OCI-M2 (cell line): ENCODE results near the gene MVB12B.

ENCODE experiments used
- DNase-seq: peaks from one replicate; lab custom pipeline; 2025; ENCODE audit not compliant: unreplicated experiment; lab: John Stamatoyannopoulos, UW

MVB12B gene

DNA sequence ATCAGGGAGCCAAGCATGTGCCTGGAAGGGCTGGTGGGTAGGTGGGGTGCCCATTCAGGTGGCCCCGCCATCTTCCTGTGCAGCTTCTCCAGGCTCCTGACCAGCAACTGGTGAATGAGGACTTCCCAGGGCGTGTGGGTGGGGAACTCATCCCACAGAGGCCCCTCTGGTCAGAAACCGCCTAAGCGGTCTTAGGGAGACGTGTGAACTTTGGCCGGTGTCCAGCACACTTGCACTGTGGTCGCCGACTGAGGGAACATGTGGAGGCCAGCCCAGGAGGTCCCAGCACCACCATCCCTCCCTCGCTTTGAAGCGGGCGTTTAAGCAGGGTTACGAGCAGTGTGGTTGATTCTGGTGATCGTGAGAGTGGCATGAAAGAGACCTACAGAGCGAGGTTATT, 77.8 kb downstream of the MVB12B start:
- no peak for DNase-seq

DNA sequence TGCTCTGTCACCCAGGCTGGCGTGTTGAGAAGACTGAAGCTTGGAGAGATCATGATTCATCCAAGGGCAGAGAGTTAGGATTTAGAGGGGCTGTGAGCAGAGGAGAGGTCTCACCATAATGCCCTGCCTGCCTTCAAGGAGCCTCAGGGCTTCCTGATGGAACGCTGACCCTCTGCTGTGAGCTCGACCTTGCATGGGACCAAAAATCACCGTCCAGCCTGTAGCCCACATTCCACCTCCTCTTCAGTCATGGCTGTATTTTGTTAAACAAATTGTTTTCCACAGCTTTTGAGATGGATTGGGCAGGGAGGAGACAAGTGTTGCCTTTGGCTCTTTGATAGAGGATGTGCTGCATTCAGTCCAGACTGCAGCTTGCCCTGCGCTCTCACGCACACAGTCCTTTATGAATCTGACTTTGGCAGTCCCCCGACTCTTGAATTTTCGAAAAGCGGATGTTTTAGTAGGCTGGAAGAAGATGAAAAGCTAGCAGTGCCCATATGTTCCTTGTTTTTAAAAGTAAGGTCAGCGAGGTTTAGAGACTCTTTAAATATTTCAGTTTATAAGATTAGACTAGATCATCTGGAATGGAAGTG, 79.5 kb downstream of the MVB12B start:
- no peak for DNase-seq

DNA sequence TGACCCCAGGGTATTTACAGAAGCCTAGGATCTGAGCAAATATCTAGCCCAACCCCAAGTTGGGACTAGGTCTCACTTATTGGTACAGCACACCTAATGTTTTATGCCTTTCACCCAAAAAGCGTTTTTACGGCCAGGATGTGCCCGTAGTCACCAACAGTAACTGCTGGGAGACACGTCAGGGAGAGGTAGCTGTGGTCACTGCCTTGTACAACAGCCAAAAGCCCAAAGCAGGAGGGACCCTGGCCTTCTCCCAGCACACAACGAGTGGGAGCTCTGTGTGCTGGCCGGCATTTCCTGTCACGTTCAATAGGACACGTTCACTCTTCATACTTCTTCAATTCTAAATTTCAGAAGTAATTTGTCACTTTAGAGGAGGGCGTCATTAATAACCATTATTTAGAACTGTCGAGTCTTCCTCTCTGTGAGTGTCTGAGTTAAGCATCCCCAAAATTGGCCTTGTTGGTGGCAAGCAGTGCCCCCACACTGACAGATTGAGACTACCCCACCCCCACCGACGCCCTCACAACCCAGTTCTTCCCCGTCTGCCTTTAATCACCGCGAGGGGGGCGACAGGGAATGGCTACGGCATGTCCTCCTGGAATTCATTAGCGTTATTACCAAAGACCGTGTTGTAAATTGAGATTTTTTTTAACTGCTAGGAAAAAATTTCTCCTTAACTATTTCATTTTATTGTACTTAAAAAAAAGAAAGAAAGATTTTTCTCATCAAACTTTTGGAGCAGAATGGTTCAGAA, 80.7 kb downstream of the MVB12B start:
- no peak for DNase-seq

DNA sequence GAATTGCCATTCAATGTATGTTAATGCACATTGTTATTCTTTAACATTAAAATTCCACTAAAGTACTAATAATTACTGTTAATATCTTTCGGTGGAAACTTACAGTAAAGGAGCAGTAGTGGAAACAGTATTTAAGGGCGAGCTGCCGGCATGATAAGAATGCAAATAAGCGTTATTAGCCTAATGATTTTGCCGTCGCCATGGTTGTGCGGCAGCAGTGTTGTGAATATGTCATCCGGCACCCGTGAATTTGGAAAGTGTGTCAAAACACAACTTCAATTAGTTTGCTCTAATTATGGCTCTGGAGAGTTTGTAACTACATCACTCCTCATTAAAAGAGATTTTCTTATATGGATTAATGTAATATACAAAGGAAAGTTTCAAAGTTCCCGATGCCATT, 81.4 kb downstream of the MVB12B start:
- no peak for DNase-seq

DNA sequence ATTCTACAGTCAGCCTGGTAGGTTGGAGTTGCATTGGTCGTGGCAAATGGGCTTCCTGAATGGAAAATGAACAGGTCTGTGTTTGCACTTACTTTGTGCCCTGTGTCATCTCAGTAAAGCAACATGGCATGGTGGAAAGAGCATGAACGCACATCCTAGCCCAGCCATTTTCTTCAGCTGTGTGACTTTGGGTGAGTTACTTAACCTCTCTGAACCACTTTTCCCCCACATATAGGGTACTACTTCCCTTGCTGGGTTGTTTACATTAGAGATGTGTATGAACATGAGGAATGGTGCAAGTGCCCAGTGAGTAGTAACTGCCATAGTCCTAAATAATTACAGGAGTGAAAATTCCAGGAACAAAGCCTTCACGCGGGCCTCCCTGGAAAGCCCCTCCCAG, 83.6 kb downstream of the MVB12B start:
- DNase-seq: no peak

DNA sequence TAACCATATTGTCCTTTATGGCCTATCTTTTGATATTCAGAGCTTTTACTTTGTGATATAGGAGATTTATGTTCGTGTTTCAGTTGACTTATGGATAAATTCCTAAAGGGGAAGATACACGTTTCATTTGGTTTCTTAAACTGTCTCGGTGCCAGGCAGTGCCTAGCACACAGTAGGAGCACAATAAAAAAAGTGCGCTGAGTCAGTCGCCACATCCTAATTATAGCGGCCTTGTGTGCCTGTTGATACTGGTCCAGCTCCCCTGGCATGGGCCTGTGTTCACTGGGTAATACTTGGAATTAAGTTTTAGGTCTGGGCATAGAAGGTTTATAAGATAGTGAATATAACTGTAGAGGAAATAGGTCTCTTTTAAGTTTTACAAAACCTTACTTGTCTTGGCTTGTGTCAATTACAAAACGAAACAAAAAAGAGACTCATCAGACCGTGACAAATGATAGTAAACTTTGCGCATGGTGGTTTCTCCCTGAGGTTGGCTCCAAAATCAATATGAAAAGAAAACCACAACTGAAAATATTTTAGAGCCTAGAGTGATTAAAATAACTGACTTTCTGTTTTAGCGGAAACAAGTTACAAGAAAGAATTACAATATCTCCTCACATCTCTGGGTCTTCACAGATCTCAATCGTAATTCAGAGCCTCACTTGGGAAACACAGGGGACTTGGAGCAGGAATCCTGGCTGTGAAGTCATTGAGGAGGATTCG, 84.8 kb downstream of the MVB12B start:
- DNase-seq: no peak

DNA sequence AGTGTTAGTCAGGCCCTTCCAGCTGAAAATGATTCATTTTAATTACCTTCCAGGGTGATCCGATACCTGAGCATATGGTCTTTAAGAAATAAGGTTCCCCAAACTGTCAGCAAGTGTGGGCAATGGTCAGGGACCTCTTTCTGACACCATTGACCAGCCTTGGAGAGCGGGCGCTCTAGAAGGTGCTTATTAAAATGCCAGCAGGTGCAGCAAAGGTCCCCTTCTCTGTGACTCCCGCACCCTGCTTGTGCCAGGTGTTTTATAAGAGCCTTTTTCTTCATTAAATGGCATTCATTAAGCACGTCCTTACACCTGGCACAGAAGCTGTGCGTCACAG, 85.3 kb downstream of the MVB12B start:
- no peak for DNase-seq

DNA sequence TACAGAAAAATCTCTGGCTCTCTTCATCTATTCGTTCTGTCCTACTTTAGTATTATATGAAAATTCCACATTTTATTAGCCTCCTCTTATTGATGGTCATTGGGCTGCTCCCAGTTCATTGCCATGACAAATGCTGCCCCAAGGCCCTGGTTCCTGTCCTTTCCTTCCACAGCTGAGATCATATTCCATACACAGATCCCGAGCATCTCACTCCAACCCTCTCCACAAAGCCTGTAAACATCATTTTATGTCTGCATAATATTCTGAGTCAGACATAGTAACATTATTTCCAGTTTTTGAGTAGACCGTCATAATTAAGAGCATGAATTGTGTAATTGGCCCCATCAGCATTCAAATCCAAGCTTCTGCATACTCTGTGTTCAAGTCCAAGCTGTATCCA, 86.3 kb downstream of the MVB12B start:
- DNase-seq: no peak

DNA sequence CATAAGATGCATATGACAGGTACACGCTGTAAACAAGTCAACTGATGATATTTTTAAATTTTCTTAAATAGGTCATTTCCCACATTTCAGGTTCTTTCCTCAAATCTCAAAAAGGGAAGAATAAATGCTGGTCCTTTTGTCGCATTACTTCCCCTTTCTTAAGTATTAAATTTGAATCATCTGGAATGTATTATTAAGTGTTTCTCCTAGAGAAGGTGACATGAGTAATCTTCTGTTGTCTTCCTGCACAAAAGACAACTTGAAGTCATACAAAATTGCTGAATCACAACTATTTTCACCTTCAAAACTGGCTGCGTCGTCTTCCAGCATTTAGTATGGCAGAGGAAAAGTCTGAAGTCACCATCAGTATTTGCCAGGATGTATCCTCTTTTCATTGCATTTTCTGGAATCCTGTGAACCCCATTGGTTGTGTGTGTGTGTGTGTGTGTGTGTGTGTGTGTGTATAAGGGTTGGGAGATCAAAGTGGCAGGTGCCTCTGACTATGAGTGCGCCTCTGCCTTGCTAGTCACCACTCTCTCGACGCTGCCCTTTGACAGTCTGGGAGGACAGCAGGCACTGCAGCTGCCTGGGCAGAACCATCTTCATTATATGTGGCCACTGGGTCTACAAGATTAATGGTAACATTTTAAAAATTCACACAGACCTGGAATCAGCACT, 86.9 kb downstream of the MVB12B start:
- DNase-seq: no peak

DNA sequence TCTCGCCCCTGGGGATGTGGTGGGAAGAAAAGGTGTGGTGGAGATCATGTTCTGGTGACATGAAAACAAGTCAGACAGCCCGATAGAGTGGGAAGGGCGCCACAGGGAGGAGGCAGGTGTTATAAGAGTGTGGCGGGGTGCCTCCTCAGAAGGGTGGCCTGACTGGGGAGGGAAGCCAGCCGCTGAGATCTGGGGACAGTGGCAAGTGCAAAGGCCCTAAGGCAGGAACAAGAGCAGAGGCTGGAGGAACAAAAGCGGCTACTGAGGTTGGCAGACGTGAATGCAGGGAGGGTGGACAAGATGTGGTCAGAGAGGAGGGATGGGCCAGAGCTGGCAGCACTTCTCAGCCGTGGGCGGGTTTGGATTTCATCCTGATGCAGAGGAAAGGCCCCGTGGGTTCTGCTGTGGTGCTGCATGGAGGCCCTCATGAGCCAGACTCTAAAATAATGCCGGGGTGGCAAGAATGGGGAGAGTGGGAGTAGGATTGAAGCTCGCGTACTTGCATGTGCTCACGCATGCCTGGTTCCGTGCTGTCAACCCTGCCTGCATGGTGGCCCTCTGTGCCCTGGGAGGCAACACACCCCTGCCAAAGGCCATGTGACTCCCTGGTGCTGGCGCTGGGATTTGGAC, 89.2 kb downstream of the MVB12B start:
- no peak for DNase-seq

DNA sequence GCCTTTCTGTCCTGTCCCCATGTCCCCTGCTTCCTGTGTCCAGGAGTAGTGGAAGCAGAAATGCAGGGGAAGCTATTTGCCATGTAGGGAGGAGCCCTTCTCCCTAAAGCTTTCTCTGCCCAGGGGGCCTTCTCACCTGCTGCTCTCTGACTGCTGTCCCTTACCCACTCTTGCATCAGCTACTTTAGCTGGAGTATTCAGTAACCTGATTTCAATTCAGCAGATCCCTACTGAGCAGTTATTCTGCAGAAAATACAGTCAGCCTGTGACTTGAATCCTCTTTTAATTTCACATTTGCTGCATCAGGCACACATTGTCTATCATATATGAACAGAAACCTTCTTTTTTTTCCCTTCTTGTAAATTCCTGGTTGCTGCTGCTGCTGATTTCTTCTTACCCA, 90.4 kb downstream of the MVB12B start:
- no peak for DNase-seq

DNA sequence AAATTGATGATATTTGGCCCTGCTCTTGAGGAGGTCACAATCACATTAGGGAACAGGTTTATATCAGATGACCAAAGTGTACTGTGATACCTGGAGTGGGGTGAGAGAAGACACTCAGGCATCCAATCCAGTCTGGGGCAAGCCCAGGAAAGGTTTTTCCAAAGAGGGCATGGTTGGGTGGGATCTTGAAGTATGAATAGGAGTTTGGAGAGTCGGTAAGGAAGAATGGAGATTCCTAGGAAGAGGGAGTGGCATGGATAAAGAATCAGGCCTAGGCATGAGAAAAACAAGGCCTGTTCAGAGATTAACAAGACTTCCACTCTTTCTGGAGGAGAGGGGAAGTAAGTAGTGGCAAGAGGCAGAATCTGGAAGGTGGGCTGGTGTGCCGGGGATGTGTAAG, 91.1 kb downstream of the MVB12B start:
- DNase-seq: no peak

DNA sequence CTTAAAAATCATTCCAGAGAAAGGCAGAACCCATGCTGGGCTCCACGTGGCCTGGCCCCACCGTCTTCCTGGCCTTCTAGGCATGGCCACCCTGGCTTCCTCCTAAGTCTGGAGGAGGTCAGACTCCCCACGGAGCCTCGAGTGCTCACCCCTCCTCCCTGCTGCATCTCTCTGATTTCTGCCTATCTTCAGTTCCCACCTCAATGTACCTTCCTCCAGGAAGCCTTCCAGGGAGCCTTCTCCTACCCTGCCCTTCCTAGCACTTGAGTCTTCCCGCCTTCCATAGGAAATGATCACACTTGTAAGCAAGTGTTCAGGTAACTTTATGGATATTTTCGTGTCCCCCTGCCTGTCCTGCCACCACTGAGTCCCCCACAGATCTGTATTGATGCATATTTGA, 92.0 kb downstream of the MVB12B start:
- no peak for DNase-seq

DNA sequence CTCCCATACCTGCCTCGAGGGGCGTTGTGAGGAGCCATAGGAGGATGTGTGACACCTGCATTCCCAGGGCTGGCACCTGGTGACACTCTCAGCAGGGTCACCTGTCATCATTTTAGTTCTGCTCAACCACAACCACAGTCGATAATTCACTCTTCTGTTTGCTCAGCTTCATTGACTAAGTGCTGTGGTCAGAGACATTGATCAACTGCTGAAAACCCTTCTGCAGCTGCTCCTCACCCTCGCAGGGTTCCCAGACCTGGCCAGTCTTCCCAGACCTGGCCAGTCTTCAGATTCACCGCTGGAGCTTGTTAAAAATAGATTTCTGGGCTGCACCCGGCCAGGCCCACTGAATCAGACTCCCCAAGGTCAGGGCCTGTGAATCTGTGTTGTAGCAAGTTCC, 92.8 kb downstream of the MVB12B start:
- DNase-seq: no peak

DNA sequence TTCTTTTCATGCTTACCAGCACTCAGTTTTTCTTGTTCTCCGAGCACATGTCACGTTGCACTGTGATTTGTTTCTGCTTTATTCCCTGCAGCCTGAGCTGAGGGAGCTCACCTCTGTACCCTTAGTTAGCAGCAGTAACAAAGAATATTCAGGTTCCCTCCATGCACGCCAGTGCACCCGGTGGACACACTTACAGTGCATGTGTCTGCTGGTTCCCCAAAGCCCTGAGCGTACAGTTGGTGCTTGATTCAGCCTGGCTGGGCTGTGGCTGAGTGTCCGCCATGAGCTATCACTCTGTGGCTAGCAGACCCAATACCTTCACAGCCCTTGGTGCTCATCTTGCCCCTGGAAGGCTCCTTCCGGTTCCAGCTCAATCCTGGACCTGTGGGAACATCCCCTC, 93.5 kb downstream of the MVB12B start:
- DNase-seq: no peak

DNA sequence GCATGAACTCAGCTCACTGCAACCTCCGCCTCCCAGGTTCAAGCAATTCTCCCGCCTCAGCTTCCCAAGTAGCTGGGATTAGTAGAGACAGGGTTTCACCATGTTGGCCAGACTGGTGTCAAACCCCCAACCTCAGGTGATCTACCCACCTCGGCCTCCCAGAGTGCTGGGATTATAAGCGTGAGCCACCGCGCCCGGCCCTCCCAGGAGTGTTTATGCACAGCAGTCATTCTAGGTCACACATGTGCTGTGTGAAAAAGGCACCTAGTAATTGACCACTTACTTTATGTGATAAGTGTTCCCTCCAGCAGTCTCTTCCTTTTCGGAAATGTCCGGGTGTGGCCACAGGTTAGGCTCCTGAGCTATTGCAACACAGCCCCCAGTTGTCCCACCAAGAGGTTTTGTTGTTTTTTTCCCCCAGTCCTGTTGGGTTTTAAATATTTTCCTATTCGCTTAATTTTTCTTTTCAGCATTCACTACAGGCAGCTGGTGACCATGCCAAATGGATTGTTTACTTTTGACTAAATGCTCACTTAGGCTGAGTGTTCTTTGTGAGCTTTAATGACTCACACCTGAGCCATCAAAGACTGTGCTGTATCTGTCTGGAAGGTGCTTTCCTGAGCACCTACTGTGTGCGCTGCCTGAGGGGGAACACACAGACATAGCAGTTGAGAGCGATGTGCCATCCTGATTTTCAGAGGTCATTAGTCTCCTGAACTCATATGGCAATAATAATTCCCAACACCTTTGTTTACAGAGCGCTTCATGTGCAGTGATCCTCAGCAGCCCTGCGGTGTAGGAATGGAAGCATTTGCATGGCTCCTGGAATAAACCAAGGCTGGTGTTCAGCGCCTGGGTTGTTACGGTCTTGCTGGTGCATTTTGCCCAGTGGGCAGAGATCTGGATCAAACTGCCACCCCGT, 94.3 kb downstream of the MVB12B start:
- no peak for DNase-seq

DNA sequence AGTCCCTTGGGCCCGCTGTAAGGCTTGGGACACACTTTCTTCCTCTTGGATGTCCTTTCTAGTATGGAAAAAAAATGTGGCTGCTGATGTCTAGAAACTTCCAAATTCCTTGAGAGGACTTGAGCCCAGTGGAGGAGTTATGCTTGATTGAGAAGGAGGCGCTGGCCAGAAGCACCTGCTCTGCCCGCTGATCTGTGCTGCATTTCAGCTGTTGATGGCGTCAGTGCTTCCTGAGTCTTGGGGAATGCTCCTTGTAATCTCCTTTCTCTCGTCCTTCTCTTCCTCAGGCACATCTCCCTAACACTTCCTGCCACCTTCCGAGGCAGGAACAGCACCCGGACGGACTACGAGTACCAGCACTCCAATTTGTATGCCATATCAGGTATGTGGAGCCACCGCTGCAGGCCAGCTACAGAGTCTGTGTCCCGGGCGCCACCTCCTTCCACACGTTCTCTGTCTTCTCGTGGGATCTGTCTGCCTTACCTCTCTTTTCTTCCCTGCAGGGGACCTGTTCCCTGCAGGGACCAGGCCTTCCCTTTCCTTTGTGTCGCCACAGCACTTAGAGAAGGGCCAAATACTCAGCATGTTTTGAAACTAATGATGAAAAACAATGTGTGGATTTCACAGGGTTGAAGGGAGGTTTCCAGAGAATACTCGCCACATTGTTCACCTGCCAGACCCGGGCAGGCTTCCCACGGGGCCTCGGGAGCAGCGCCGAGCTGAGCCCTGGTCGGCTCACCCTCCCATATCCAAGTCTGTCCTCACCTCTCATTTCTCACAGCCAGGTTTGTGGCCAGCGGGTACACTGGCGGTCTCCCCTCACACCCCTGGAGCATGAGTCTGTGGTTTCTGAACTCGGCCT, 95.2 kb downstream of the MVB12B start:
- no peak for DNase-seq

DNA sequence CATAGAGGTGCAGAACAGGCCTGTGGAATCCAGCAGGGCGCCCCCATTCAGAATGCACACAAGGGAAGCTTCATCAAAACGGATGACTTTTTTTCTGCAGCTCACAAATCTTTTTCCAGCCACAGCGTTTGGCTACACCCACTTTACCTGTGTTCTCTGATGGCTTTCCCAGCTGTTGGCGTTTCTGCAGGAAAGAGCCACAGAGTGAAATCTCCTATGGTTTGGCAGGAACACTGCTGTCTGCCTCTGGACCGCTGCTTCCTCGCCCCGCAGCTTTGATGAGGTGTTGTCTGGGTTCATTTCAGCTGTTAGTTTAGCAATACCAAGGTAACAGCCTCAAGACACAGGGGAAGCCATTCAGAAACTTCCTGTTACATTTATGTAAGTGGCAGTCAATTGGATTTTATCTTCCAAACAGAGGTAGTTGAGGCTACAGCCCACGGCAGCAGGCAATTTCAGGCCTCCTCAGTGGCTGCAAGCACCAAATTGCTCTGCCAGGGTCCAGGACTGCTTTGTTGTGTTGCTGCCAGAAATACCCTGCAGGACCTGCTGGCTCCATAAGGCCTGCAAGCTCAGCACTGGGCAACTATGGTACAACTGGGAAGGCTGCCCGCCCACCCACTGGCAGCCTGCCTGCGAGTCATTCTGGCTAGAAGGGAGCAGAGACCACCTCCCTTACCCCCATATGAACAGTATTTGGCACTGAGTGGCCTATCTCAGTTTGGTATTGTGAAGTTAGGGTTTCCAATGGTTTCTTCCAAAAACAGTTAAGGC, 96.7 kb downstream of the MVB12B start:
- no peak for DNase-seq

DNA sequence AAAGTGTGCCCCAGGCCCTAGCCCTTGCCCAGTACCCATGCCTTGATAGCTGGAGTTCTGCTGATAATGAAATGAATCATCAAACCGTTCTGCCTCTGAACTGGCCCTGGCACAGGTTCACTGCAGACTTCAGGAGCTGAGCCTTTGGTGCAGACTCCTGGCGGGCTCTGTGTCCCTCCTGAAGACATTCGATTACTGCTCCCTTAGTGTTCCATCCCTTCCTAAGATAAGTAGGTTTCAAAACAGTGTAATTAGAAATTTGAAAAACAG, 97.2 kb downstream of the MVB12B start:
- no peak for DNase-seq
